ENCODE results near the gene PRR18. TPM values are rescaled to one million over a fixed set of nuclear protein-coding genes. Genes with fewer than 3 reads are reported as not detected.

Gene PRR18
- total and polyA plus RNA-seq, 2 of the 13 experiments (the other 11 are each of a cell fraction or from before 2014, with no cell fraction given): 0.04 TPM

- TF ChIP-seq E2F2 (CRISPR knock-in tag; IDR thresholded peaks at IDR 0.05; ENCODE audit: borderline replicate concordance) (no peak), KLF9 (CRISPR knock-in tag; IDR thresholded peaks at IDR 0.05; ENCODE audit: low read depth) (no peak), HNF4A (CRISPR knock-in tag; IDR thresholded peaks at IDR 0.05) (no peak), PCBP1 (IDR thresholded peaks at IDR 0.05; ENCODE audit: borderline replicate concordance, low read depth, low read length) (no peak), ZNF646 (CRISPR knock-in tag; IDR thresholded peaks at IDR 0.05) (peak; percentile 90), HOXA9 (CRISPR knock-in tag; IDR thresholded peaks at IDR 0.05; ENCODE audit: borderline replicate concordance) (0 out of 2 replicates have a peak, but pooled peaks have one; percentile 35), SP2 (CRISPR knock-in tag; IDR thresholded peaks at IDR 0.05) (no peak), ATF7 (IDR thresholded peaks at IDR 0.05) (peak; percentile 84), ATF7 (CRISPR knock-in tag; IDR thresholded peaks at IDR 0.05) (no peak), GTF3A (CRISPR knock-in tag; conservative IDR thresholded peaks at IDR 0.05) (no peak)
Measured at GRCh38 chr6:166278579-166279392, 29.4 kb downstream of the PRR18 start (continued).

All from HepG2 (cell line).